ENCODE measurements around the gene NKX2-8. TPM values are rescaled to one million over a fixed set of nuclear protein-coding genes. Genes with fewer than 3 reads are reported as not detected.

The NKX2-8 gene
- not detected for total RNA-seq

DNA sequence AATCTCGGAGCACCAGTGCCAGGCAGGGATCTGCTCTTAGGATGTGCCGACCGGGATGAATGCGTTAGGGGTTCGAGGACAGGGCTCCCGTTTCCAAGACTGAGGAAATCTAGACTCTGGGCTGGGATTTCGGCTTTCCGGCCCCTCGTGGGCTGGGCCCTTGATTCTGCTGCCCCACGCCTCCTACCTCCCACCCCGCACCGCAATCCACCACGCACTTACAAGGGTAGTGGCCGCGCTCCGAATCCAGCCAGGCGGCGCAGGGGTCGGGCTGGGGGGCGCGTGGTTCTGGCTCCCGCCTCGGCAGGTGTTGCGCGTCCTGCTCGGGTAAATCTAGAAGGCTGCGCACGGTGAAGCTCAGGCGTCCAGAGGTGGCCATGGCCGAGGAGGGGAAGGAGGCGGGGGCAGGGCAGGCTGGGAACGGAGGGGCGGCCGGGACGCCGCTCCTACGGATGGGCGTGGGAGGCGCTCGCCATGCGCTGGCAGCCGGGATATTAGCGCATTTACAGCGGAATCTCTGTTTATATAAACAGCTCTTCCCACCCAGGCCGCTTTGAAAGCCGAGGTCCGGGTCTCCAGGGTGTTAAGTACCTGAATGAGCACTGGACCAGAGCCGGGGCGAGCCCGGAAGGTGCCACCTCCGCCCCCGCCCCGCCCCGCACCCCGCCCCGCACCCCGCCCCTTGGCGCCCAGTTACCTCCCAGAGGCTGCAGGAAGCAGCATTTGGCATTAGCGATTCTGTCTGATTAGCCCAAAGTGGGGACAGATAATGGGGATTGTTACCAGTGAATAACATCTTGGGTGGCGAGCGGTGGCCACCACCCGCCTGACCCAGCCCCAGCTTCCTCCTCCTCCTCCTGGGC, at the start of gene NKX2-8:
TSS of gene NKX2-8 (minus strand) at position 604 of the 863 bp plus-strand sequence. CDS start at position 379, 225 bp downstream.

Other genes starting within 250 kb of the NKX2-8 start
- not detected for gene NKX2-1, start 62.4 kb downstream of the NKX2-8 start, total RNA-seq
- not detected for gene PAX9, start 79.2 kb upstream of the NKX2-8 start, total RNA-seq